Measurements from ENCODE around the gene DNAH3. TPM values are rescaled to one million over a fixed set of nuclear protein-coding genes. Genes with fewer than 3 reads are reported as not detected.

The DNAH3 gene
- total RNA-seq, 1 experiment from 2014 or later: 0.15 TPM

DNA sequence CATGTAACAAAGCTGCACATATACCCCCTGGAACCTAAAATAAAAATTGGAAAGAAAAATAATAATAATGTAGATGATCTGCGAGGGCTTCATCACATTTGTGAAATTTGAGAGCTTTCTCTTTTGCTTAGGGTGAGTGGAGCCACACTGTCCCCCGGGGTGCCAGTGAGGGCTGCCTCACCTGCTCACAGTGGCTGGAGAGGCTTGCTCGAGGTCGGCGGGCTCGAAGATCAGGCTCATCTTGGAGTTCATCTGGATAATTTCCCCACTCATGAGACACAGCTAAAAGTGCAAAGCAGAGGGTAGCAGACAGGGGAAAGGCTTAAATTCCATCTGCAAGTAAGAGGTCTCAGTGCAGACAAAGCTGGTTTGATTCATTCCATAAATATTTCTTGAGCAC lies 123.8 kb downstream of the DNAH3 start:
- Histone ChIP-seq H3K27me3 (ENCODE audit: insufficient read depth, low read length) (no peaks in the 10 kb centered on the region), H3K4me2 (ENCODE audit: low read length) (no peak overlapping the region), H3K9ac (ENCODE audit: low read length) (no peak overlapping the region), H3K36me3 (ENCODE audit: control insufficient read depth in 1 of 2, insufficient read depth in 2 of 2, low read length in 2 of 2) (no peaks in the 10 kb centered on the region), H3K9me2 (ENCODE audit: insufficient read depth) (no peaks in the 10 kb centered on the region), H3K9me3 (ENCODE audit: control insufficient read depth in 1 of 2, insufficient read depth in 1 of 2, low read depth in 1 of 2, low read length in 2 of 2) (no peaks in the 10 kb centered on the region), H3K27ac (ENCODE audit: low read depth, low read length) (no peak overlapping the region), H3K4me1 (ENCODE audit: control insufficient read depth in 1 of 2, insufficient read depth in 2 of 2, low read length in 2 of 2) (no peaks in the 10 kb centered on the region), H3K79me2 (ENCODE audit: insufficient read depth, low read length) (no peaks in the 10 kb centered on the region), H4K20me1 (ENCODE audit: insufficient read depth) (no peaks in the 10 kb centered on the region), H3K4me3 (replicated peaks in 1 of 2; ENCODE audit: low read depth in 1 of 2, low read length in 2 of 2) (no peak overlapping the region), H2AFZ (ENCODE audit: low read depth, low read length, poor library complexity, severe bottlenecking) (no peak overlapping the region)
- ChIA-PET POLR2A (no interaction called here), RAD21 (ENCODE audit: low non-redundant PET in 1 of 2, low total read pairs in 2 of 2, uncharacterized antibody in 2 of 2, unreplicated experiment in 2 of 2) (no interaction called here), CTCF (no interaction called here)
- no peak for ATAC-seq
- BruUV-seq (replicated peaks): no TSS peak
- DNase-seq (ENCODE audit: low read depth, low spot score): no peak
- TF ChIP-seq SRF (IDR thresholded peaks at IDR 0.05; ENCODE audit: low read depth) (no peak), SP1 (IDR thresholded peaks at IDR 0.05; ENCODE audit: low read depth) (no peak), POLR2AphosphoS5 (IDR thresholded peaks at IDR 0.05; ENCODE audit: low read depth, low read length) (no peak), ZNF274 (IDR thresholded peaks at IDR 0.05; ENCODE audit: low read depth, low read length) (no peak)
- intact Hi-C loops (cut with micrococcal nuclease): no loop called here

DNA sequence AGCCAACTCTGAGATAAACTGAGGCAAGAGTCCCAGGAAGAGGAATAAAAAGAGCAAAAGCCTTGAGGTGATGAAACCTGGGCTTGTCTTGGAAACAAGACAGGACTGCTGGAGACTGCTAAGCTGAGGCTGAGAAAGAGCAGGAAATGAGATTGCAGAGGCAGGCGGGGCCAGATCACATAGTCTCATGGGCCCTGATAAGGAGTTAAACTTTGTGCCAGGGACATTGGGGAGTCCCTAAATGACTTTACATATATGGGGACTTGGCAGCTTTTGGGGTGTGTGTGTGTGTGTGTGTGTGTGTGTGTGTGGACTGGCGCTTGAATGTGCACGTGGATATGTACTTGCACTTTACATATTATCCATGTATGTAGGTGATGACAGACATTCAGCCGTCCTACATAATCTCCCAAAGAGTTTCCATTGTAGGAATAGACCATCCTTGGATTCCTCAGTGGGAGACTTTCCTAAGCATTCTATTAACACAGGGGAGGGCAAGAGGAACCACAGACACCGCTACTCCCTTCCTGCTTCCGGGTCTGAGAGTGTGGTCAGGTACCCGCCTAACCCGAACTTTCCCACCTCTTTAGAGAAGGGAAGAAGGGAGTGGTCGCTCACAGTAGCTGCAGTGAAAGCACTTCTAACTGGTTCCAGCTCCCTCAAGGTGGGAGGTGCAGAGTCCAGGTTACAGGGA lies 127.0 kb downstream of the DNAH3 start:
- Histone ChIP-seq H3K9me3 (ENCODE audit: control insufficient read depth in 1 of 2, insufficient read depth in 1 of 2, low read depth in 1 of 2, low read length in 2 of 2) (no peaks in the 10 kb centered on the region), H3K4me1 (ENCODE audit: control insufficient read depth in 1 of 2, insufficient read depth in 2 of 2, low read length in 2 of 2) (no peaks in the 10 kb centered on the region), H3K27ac (ENCODE audit: low read depth, low read length) (no peak overlapping the region), H3K9ac (ENCODE audit: low read length) (no peak overlapping the region), H3K9me2 (ENCODE audit: insufficient read depth) (no peaks in the 10 kb centered on the region), H3K27me3 (ENCODE audit: insufficient read depth, low read length) (no peaks in the 10 kb centered on the region), H4K20me1 (ENCODE audit: insufficient read depth) (no peaks in the 10 kb centered on the region), H3K79me2 (ENCODE audit: insufficient read depth, low read length) (no peaks in the 10 kb centered on the region), H2AFZ (ENCODE audit: low read depth, low read length, poor library complexity, severe bottlenecking) (no peak overlapping the region), H3K36me3 (ENCODE audit: control insufficient read depth in 1 of 2, insufficient read depth in 2 of 2, low read length in 2 of 2) (no peaks in the 10 kb centered on the region), H3K4me2 (ENCODE audit: low read length) (no peak overlapping the region), H3K4me3 (replicated peaks in 1 of 2; ENCODE audit: low read depth in 1 of 2, low read length in 2 of 2) (no peak overlapping the region)
- ChIA-PET RAD21 (ENCODE audit: low non-redundant PET in 1 of 2, low total read pairs in 2 of 2, uncharacterized antibody in 2 of 2, unreplicated experiment in 2 of 2) (no interaction called here), CTCF (no interaction called here), POLR2A (no interaction called here)
- ATAC-seq (no peak), DNase-seq (ENCODE audit: low read depth, low spot score) (no peak)
- TF ChIP-seq SIN3A (IDR thresholded peaks at IDR 0.05; ENCODE audit: low read depth) (no peak), YY1 (IDR thresholded peaks at IDR 0.05; ENCODE audit: extremely low read depth, insufficient replicate concordance, low read depth, low read length) (no peak), ZFX (IDR thresholded peaks at IDR 0.05) (no peak), CBX3 (IDR thresholded peaks at IDR 0.05; ENCODE audit: low read depth) (no peak), ELF1 (IDR thresholded peaks at IDR 0.05; ENCODE audit: borderline replicate concordance, low read depth) (no peak), POLR2A (IDR thresholded peaks at IDR 0.05; ENCODE audit: borderline replicate concordance, extremely low read depth, insufficient read depth, insufficient read length) (no peak), JUND (IDR thresholded peaks at IDR 0.05) (no peak)
- TF ChIP-seq, protein P1, sequence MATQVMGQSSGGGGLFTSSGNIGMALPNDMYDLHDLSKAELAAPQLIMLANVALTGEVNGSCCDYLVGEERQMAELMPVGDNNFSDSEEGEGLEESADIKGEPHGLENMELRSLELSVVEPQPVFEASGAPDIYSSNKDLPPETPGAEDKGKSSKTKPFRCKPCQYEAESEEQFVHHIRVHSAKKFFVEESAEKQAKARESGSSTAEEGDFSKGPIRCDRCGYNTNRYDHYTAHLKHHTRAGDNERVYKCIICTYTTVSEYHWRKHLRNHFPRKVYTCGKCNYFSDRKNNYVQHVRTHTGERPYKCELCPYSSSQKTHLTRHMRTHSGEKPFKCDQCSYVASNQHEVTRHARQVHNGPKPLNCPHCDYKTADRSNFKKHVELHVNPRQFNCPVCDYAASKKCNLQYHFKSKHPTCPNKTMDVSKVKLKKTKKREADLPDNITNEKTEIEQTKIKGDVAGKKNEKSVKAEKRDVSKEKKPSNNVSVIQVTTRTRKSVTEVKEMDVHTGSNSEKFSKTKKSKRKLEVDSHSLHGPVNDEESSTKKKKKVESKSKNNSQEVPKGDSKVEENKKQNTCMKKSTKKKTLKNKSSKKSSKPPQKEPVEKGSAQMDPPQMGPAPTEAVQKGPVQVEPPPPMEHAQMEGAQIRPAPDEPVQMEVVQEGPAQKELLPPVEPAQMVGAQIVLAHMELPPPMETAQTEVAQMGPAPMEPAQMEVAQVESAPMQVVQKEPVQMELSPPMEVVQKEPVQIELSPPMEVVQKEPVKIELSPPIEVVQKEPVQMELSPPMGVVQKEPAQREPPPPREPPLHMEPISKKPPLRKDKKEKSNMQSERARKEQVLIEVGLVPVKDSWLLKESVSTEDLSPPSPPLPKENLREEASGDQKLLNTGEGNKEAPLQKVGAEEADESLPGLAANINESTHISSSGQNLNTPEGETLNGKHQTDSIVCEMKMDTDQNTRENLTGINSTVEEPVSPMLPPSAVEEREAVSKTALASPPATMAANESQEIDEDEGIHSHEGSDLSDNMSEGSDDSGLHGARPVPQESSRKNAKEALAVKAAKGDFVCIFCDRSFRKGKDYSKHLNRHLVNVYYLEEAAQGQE (IDR thresholded peaks at IDR 0.05; ENCODE audit: low read depth): no peak
- TF ChIP-seq, protein P2, sequence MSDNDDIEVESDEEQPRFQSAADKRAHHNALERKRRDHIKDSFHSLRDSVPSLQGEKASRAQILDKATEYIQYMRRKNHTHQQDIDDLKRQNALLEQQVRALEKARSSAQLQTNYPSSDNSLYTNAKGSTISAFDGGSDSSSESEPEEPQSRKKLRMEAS (IDR thresholded peaks at IDR 0.05): no peak
- no TSS peak for BruUV-seq (replicated peaks)
- intact Hi-C loops (cut with micrococcal nuclease): no loop called here
